Mesendoderm (in vitro differentiated cells): Measurements from ENCODE around the gene PRSS27.

Experiments
- DNase-seq: peaks from one replicate; pipeline ENCODE4 v3.0.0; 2013
- H2AK5ac ChIP-seq: 2 replicates; pipeline ENCODE4 v1.6.1; 2013; ENCODE audit warnings: low read length, inconsistent platforms
- H2BK120ac ChIP-seq: 2 replicates; pipeline ENCODE4 v1.6.1; 2013; ENCODE audit warnings: low read depth, mild to moderate bottlenecking, low read length, moderate library complexity, mixed read lengths
- H2BK15ac ChIP-seq: replicated peaks from 2 replicates; pipeline ENCODE4 v1.6.1; 2013; ENCODE audit warnings: low read depth, mild to moderate bottlenecking, moderate library complexity
- H2BK5ac ChIP-seq: 2 replicates; pipeline ENCODE4 v1.6.1; 2013; ENCODE audit warnings: low read length, inconsistent platforms
- H3K18ac ChIP-seq: 2 replicates; pipeline ENCODE4 v1.6.1; 2013; ENCODE audit warnings: mild to moderate bottlenecking, low read length, mixed read lengths
- H3K23ac ChIP-seq: one replicate; pipeline ENCODE4 v1.6.1; 2013; ENCODE audit warnings: low read length
- H3K27ac ChIP-seq: 2 replicates; pipeline ENCODE4 v1.5.1; 2013; ENCODE audit warnings: low read depth, mild to moderate bottlenecking, inconsistent platforms, low read length, moderate library complexity
- H3K27me3 ChIP-seq: 2 replicates; pipeline ENCODE4 v1.6.1; 2013; ENCODE audit warnings: low read length, control low read depth, mild to moderate bottlenecking, inconsistent platforms; ENCODE audit not compliant: insufficient read depth, poor library complexity
- H3K36me3 ChIP-seq: 2 replicates; pipeline ENCODE4 v1.6.1; 2013; ENCODE audit warnings: low read length, inconsistent platforms; ENCODE audit not compliant: control insufficient read depth, insufficient read depth
- H3K4ac ChIP-seq: one replicate; pipeline ENCODE4 v1.6.1; 2013; ENCODE audit warnings: low read depth, mild to moderate bottlenecking, low read length, moderate library complexity
- H3K4me1 ChIP-seq: 2 replicates; pipeline ENCODE4 v1.6.1; 2013; ENCODE audit warnings: low read depth, low read length, inconsistent platforms; ENCODE audit not compliant: control insufficient read depth
- H3K4me2 ChIP-seq: 2 replicates; pipeline ENCODE4 v1.6.1; 2013; ENCODE audit warnings: low read length
- H3K4me3 ChIP-seq: 2 replicates; pipeline ENCODE4 v1.5.1; 2013; ENCODE audit warnings: mild to moderate bottlenecking, low read length
- H3K56ac ChIP-seq: one replicate; pipeline ENCODE4 v1.6.1; 2013; ENCODE audit warnings: low read length
- H3K79me1 ChIP-seq: 2 replicates; pipeline ENCODE4 v1.6.1; 2013; ENCODE audit warnings: low read length, inconsistent platforms
- H3K79me2 ChIP-seq: 2 replicates; pipeline ENCODE4 v1.6.1; 2013; ENCODE audit warnings: mild to moderate bottlenecking, low read length; ENCODE audit not compliant: control insufficient read depth, insufficient read depth
- H3K9ac ChIP-seq: 2 replicates; pipeline ENCODE4 v1.6.1; 2013; ENCODE audit warnings: low read length, inconsistent platforms
- H4K5ac ChIP-seq: one replicate; pipeline ENCODE4 v1.6.1; 2013; ENCODE audit warnings: low read length
- H4K8ac ChIP-seq: one replicate; pipeline ENCODE4 v1.6.1; 2013; ENCODE audit warnings: low read depth, mild to moderate bottlenecking, control low read depth, low read length, moderate library complexity
- WGBS: extraction: QIAGEN DNeasy Blood & Tissue Kit; methylation state at CpG from one replicate; pipeline ENCODE4 v1.1.7; 2013; ENCODE audit warnings: low lambda C conversion rate, missing lambda C conversion rate; ENCODE audit not compliant: insufficient coverage; ENCODE audit errors: extremely low coverage; 5-methylcytosine and 5-hydroxymethylcytosine counted together

Gene PRSS27

GRCh38 chr16:2706085-2706484, 13.9 kb downstream of the PRSS27 start:
- H3K56ac ChIP-seq = no peak overlapping the region
- H3K79me2 ChIP-seq = no peaks in the 10 kb centered on the region
- no peak overlapping the region for H3K23ac ChIP-seq
- H2BK15ac ChIP-seq = no peak overlapping the region
- H3K4ac ChIP-seq = no peak overlapping the region
- H2BK5ac ChIP-seq = no peak overlapping the region
- no peak overlapping the region for H4K5ac ChIP-seq
- no peak overlapping the region for H3K27ac ChIP-seq
- no peak overlapping the region for H3K4me2 ChIP-seq
- no peak overlapping the region for H2BK120ac ChIP-seq
- H3K36me3 ChIP-seq = peaks cover 4% of the 10 kb centered on the region
- no peak overlapping the region for H3K18ac ChIP-seq
- no peak for DNase-seq
- no peak overlapping the region for H4K8ac ChIP-seq
- H3K27me3 ChIP-seq = no peaks in the 10 kb centered on the region
- H3K4me1 ChIP-seq = no peaks in the 10 kb centered on the region
- no peak overlapping the region for H3K9ac ChIP-seq
- no peak overlapping the region for H2AK5ac ChIP-seq
- WGBS = no CpG with 5 or more reads among the region's 17 CpGs
- no peak overlapping the region for H3K4me3 ChIP-seq
- no peaks in the 10 kb centered on the region for H3K79me1 ChIP-seq

DNA sequence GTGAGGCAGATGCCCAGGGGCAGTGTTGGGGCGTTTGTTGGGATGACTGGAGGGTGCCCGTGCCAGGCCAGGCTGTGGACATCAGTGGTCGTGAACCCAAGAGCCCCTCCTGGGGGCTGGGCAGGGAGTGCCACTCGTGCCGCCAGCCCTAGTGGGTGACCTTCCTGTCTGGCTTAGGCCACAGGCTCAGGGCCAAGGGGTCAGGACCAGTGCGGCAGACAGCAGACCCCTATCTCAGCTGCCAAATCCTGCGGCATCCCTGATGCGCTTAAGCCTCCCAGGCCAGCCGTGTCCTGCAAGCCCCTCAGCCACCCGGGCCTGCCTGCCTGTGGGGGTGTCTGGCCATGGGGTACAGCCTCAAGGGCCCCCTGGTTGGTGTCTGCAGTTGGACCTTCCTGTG, 14.7 kb downstream of the PRSS27 start:
- H3K56ac ChIP-seq = no peak overlapping the region
- H3K18ac ChIP-seq = no peak overlapping the region
- H3K9ac ChIP-seq = no peak overlapping the region
- no peak overlapping the region for H3K23ac ChIP-seq
- H3K4me1 ChIP-seq = no peaks in the 10 kb centered on the region
- H2BK5ac ChIP-seq = no peak overlapping the region
- no peak overlapping the region for H2BK120ac ChIP-seq
- H3K27ac ChIP-seq = no peak overlapping the region
- H2AK5ac ChIP-seq = no peak overlapping the region
- H2BK15ac ChIP-seq = no peak overlapping the region
- peaks cover 5% of the 10 kb centered on the region for H3K36me3 ChIP-seq
- H4K8ac ChIP-seq = no peak overlapping the region
- no peak overlapping the region for H4K5ac ChIP-seq
- H3K79me1 ChIP-seq = no peaks in the 10 kb centered on the region
- no CpG with 5 or more reads among the region's 10 CpGs for WGBS
- no peak overlapping the region for H3K4me3 ChIP-seq
- no peaks in the 10 kb centered on the region for H3K27me3 ChIP-seq
- no peaks in the 10 kb centered on the region for H3K79me2 ChIP-seq
- no peak for DNase-seq
- no peak overlapping the region for H3K4ac ChIP-seq
- H3K4me2 ChIP-seq = no peak overlapping the region

DNA sequence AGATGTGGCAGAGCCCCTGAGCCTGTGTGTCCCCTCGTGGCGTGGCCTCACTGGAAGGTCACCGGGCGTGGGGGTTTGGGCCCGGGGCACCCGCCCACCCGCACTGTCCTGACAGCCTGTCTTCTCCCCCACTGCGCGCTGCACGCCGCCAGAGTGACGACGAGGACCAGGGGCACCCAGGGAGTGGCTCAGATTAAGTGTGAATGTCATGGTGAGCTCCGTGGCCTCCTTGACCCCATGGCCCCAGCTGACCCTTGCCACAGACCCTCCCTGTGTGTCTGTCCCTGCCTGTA, 15.1 kb downstream of the PRSS27 start:
- Histone ChIP-seq H2AK5ac (no peak overlapping the region), H3K18ac (no peak overlapping the region), H3K4me2 (no peak overlapping the region), H3K27me3 (no peaks in the 10 kb centered on the region), H3K9ac (no peak overlapping the region), H3K4me3 (no peak overlapping the region), H2BK120ac (no peak overlapping the region), H3K4ac (no peak overlapping the region), H3K79me1 (no peaks in the 10 kb centered on the region), H2BK5ac (no peak overlapping the region), H3K36me3 (peaks cover 7% of the 10 kb centered on the region), H3K27ac (no peak overlapping the region), H3K79me2 (no peaks in the 10 kb centered on the region), H4K8ac (no peak overlapping the region), H3K23ac (no peak overlapping the region), H3K56ac (no peak overlapping the region), H3K4me1 (no peaks in the 10 kb centered on the region), H4K5ac (no peak overlapping the region), H2BK15ac (no peak overlapping the region)
- DNase-seq = no peak
- no CpG with 5 or more reads among the region's 14 CpGs for WGBS

- Histone ChIP-seq H3K9ac (no peak overlapping the region), H4K8ac (no peak overlapping the region), H3K56ac (no peak overlapping the region), H2BK120ac (no peak overlapping the region), H3K23ac (no peak overlapping the region), H3K36me3 (peaks cover 7% of the 10 kb centered on the region), H3K27ac (no peak overlapping the region), H3K79me2 (no peaks in the 10 kb centered on the region), H2BK5ac (no peak overlapping the region), H2BK15ac (no peak overlapping the region), H3K18ac (no peak overlapping the region), H3K27me3 (no peaks in the 10 kb centered on the region), H3K4ac (no peak overlapping the region), H2AK5ac (no peak overlapping the region), H3K79me1 (no peaks in the 10 kb centered on the region), H4K5ac (no peak overlapping the region), H3K4me3 (no peak overlapping the region), H3K4me2 (no peak overlapping the region), H3K4me1 (no peaks in the 10 kb centered on the region)
- no peak for DNase-seq
- WGBS = no CpG with 5 or more reads among the region's 33 CpGs
Observed at GRCh38 chr16:2704166-2704982, 15.7 kb downstream of the PRSS27 start.

- H3K4me3 ChIP-seq = no peak overlapping the region
- no peaks in the 10 kb centered on the region for H3K79me1 ChIP-seq
- H2AK5ac ChIP-seq = no peak overlapping the region
- no peak overlapping the region for H2BK15ac ChIP-seq
- no peak overlapping the region for H2BK5ac ChIP-seq
- H3K18ac ChIP-seq = no peak overlapping the region
- H3K56ac ChIP-seq = no peak overlapping the region
- H3K27me3 ChIP-seq = no peaks in the 10 kb centered on the region
- no CpG with 5 or more reads among the region's 28 CpGs for WGBS
- H3K9ac ChIP-seq = no peak overlapping the region
- no peak overlapping the region for H4K8ac ChIP-seq
- no peak for DNase-seq
- H3K4me1 ChIP-seq = no peaks in the 10 kb centered on the region
- H3K23ac ChIP-seq = no peak overlapping the region
- H3K27ac ChIP-seq = no peak overlapping the region
- H3K79me2 ChIP-seq = no peaks in the 10 kb centered on the region
- H4K5ac ChIP-seq = no peak overlapping the region
- peaks cover 8% of the 10 kb centered on the region for H3K36me3 ChIP-seq
- H2BK120ac ChIP-seq = no peak overlapping the region
- H3K4ac ChIP-seq = no peak overlapping the region
- H3K4me2 ChIP-seq = no peak overlapping the region
Observed at GRCh38 chr16:2702871-2703745, 16.9 kb downstream of the PRSS27 start.
